GM19395 (cell line): ENCODE data around the gene SPATC1L.

Source experiments
- ATAC-seq: cut with Tn5 transposase; IDR thresholded peaks from one replicate; pipeline ENCODE4 v1.9.1; 2021; ENCODE audit warnings: mild to moderate bottlenecking, moderate library complexity; ENCODE audit not compliant: unreplicated experiment

The SPATC1L gene

DNA sequence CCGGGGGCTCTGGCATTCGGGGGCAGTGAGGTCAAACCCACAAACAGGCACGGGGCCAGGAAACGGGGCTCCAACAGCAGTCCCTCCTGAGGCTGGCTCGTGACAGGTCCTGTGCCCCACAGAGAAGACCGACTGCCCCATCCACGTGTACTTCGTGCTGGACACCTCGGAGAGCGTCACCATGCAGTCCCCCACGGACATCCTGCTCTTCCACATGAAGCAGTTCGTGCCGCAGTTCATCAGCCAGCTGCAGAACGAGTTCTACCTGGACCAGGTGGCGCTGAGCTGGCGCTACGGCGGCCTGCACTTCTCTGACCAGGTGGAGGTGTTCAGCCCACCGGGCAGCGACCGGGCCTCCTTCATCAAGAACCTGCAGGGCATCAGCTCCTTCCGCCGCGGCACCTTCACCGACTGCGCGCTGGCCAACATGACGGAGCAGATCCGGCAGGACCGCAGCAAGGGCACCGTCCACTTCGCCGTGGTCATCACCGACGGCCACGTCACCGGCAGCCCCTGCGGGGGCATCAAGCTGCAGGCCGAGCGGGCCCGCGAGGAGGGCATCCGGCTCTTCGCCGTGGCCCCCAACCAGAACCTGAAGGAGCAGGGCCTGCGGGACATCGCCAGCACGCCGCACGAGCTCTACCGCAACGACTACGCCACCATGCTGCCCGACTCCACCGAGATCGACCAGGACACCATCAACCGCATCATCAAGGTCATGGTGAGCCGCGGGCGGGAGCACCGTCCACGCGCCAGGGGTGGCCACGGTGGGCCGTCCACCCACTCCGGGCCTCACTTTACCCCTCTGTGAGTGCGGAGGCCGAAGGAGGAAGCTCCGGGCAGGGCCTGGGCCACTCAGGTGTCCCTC lies 72.2 kb downstream of the SPATC1L start:
- ATAC-seq, result no peak

DNA sequence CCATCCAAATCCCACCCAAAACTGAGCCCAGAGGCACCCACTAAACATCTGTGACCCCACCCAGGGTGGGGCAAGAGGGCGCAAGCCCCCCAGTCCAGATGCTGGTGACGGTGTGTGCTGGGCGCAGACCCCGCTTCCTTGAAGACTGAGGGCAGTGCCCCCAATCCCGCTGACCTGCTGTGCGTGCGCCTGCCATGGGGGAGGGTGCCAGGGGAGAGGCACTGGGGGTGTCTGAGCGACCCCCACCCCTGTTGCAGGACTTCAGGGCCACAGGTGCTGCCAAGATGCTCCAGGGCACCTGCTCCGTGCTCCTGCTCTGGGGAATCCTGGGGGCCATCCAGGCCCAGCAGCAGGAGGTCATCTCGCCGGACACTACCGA lies 73.1 kb downstream of the SPATC1L start:
- ATAC-seq, result no peak
